ENCODE data around the gene LIPA.

- TF ChIP-seq TAF1 (IDR thresholded peaks at IDR 0.05; ENCODE audit: low read depth), result no peak
- no peak for TF ChIP-seq RAD21 (IDR thresholded peaks at IDR 0.05; ENCODE audit: low read depth)
- TF ChIP-seq YY1 (IDR thresholded peaks at IDR 0.05; ENCODE audit: low read depth), result no peak
- TF ChIP-seq TCF12 (IDR thresholded peaks at IDR 0.05; ENCODE audit: low read depth), result no peak
- TF ChIP-seq CREB1 (IDR thresholded peaks at IDR 0.05; ENCODE audit: low read depth), result no peak
- TF ChIP-seq FOXM1 (IDR thresholded peaks at IDR 0.05; ENCODE audit: borderline replicate concordance, low read depth), result no peak
These were observed 80.2 kb downstream of the LIPA start for GRCh38 chr10:89171263-89171872.
